OCI-LY3 (cell line): ENCODE data around the gene SLC49A3.

Source experiments
- CTCF ChIP-seq: fragments of 200-600, 300-600 bp; sonication (generic); IDR thresholded peaks from 2 replicates; pipeline ENCODE4 v1.5.1; 2014; ENCODE audit warnings: antibody characterized with exemption, low read length, low read depth
- EZH2phosphoT487 ChIP-seq: fragments of 200-600 bp; shearing (Covaris generic); IDR thresholded peaks from 2 replicates; pipeline ENCODE4 v1.6.1; 2018; ENCODE audit warnings: antibody characterized with exemption, mixed run types, low read depth

- TF ChIP-seq CTCF (peak; percentile 67), EZH2phosphoT487 (no peak)
Observed at GRCh38 chr4:683982-684622, 4.8 kb downstream of the SLC49A3 start.
